ENCODE measurements around the gene NTM.

NTM gene

GRCh38 chr11:131999955-132000354 lies 629.5 kb downstream of the NTM start:
- POLR2A ChIA-PET = no interaction called here
- TF ChIP-seq SUZ12 (IDR thresholded peaks at IDR 0.05) = no peak
- TF ChIP-seq CTBP1 (IDR thresholded peaks at IDR 0.05; ENCODE audit: borderline replicate concordance) = no peak
- TF ChIP-seq L3MBTL2 (conservative IDR thresholded peaks at IDR 0.05) = no peak
- no peak for TF ChIP-seq SP1 (IDR thresholded peaks at IDR 0.05)
- CTCF ChIA-PET = no interaction called here
- DNase-seq (ENCODE audit: extremely low spot score) = no peak

GRCh38 chr11:132005887-132006286 lies 635.5 kb downstream of the NTM start:
- TF ChIP-seq SP1 (IDR thresholded peaks at IDR 0.05) (no peak), FOXM1 (IDR thresholded peaks at IDR 0.05; ENCODE audit: borderline replicate concordance) (no peak), L3MBTL2 (conservative IDR thresholded peaks at IDR 0.05) (no peak), BHLHE40 (IDR thresholded peaks at IDR 0.05; ENCODE audit: borderline replicate concordance) (no peak), SUZ12 (IDR thresholded peaks at IDR 0.05) (no peak), FOXK2 (IDR thresholded peaks at IDR 0.05) (no peak), TARDBP (IDR thresholded peaks at IDR 0.05) (no peak), ARNT (IDR thresholded peaks at IDR 0.05) (no peak), ELF4 (IDR thresholded peaks at IDR 0.05) (no peak), ZNF384 (IDR thresholded peaks at IDR 0.05) (no peak), NFRKB (IDR thresholded peaks at IDR 0.05) (no peak), HDGF (IDR thresholded peaks at IDR 0.05; ENCODE audit: borderline replicate concordance) (no peak)
- TF ChIP-seq, protein P1, sequence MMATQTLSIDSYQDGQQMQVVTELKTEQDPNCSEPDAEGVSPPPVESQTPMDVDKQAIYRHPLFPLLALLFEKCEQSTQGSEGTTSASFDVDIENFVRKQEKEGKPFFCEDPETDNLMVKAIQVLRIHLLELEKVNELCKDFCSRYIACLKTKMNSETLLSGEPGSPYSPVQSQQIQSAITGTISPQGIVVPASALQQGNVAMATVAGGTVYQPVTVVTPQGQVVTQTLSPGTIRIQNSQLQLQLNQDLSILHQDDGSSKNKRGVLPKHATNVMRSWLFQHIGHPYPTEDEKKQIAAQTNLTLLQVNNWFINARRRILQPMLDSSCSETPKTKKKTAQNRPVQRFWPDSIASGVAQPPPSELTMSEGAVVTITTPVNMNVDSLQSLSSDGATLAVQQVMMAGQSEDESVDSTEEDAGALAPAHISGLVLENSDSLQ (IDR thresholded peaks at IDR 0.05) = no peak
- ChIA-PET CTCF (no interaction called here), POLR2A (no interaction called here)
- DNase-seq (ENCODE audit: extremely low spot score) = no peak

DNA sequence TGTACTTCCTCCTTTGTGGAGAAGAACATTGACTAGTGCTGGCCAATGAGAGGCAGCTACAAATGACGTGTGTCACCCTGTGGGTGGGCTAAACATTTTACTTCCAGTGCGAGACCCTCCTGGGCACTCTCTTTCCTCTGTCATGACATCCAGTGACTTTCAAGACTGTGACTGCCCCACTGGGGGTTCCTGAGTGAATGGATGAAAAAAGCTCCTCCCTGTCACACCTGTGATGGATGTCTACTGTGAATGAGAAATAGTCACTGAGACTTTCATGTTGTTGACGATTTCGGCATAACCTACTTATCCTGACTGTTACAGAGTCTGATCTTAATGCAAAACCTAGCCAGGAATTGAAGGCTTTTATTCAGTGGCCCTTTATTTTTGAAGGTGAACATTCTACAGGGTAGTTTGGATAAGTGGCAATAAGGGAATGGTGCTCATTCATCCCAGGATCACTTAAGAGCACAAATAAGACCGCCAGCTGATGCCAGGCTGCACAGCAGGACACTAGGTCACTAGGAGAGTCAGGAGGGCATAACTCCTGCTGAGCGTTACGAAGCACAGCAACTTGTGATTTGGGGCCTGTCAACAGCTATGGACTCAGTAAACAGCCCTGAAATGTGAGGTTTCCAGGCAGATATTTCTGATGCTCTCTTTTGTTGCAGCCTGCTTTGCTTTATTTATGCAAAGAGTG lies 636.6 kb downstream of the NTM start:
- TF ChIP-seq NFRKB (IDR thresholded peaks at IDR 0.05) (no peak), CTBP1 (IDR thresholded peaks at IDR 0.05; ENCODE audit: borderline replicate concordance) (no peak)
- ChIA-PET POLR2A (no interaction called here), CTCF (no interaction called here)
- no peak for DNase-seq (ENCODE audit: extremely low spot score)

DNA sequence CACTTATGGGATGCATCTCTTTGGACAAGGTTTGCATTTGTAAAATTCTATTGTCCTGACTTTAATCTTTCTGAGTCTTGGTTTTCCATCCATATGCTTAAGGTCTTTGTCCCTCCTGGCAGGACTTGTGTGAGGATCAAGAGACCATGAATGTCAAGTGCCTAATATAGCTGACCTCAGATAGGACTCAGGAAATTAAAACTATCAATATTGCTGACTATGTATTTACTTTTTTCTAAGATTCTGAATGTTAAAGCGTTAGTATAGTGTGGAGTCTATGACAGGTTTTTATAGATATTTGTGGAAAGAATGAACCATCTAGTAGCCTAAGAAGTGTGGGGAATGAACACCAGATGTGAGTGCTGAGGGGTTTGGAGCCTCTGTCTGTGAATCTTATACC lies 637.8 kb downstream of the NTM start:
- POLR2A ChIA-PET = no interaction called here
- TF ChIP-seq FOXM1 (IDR thresholded peaks at IDR 0.05; ENCODE audit: borderline replicate concordance) (no peak), ZNF384 (IDR thresholded peaks at IDR 0.05) (no peak), NFRKB (IDR thresholded peaks at IDR 0.05) (no peak), SP1 (IDR thresholded peaks at IDR 0.05) (no peak), BHLHE40 (IDR thresholded peaks at IDR 0.05; ENCODE audit: borderline replicate concordance) (no peak), FOXA1 (IDR thresholded peaks at IDR 0.05) (no peak), FOXK2 (IDR thresholded peaks at IDR 0.05) (no peak), SUZ12 (IDR thresholded peaks at IDR 0.05) (no peak), TARDBP (IDR thresholded peaks at IDR 0.05) (no peak), LEF1 (IDR thresholded peaks at IDR 0.05; ENCODE audit: borderline replicate concordance) (no peak), HDGF (IDR thresholded peaks at IDR 0.05; ENCODE audit: borderline replicate concordance) (no peak), ARNT (IDR thresholded peaks at IDR 0.05) (no peak), ELF4 (IDR thresholded peaks at IDR 0.05) (no peak)
- TF ChIP-seq, protein P1 (IDR thresholded peaks at IDR 0.05) = no peak
- no peak for DNase-seq (ENCODE audit: extremely low spot score)
- CTCF ChIA-PET = no interaction called here

DNA sequence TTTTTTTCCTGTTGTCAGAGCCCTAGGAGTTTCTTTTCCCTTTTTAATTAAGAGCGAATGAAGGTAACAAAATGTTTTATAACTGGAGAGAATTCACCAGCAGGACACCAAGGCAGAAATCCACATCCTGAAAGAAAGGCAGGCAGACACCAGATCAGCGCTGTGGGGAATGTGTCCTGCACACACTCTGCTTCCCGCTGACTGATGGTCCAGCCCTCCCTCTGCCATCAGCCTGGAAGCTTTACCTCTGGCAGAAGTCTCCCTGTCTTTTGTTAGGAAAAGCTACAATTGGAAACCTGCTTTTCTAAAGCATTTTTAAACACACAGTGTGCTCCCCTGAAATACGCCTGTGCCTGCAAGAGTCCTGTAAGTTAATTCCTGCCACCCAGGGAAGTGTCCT lies 638.5 kb downstream of the NTM start:
- ChIA-PET CTCF (interaction anchor here (1.2 kb wide), 1 partner anchor 315 kb away, joined by 3 read pairs; no protein-coding TSS in a partner anchor), POLR2A (no interaction called here)
- no peak for DNase-seq (ENCODE audit: extremely low spot score)
- TF ChIP-seq, protein P1 (IDR thresholded peaks at IDR 0.05) = no peak
- no peak for TF ChIP-seq ELF4 (IDR thresholded peaks at IDR 0.05)
- no peak for TF ChIP-seq ZNF384 (IDR thresholded peaks at IDR 0.05)
- no peak for TF ChIP-seq SUZ12 (IDR thresholded peaks at IDR 0.05)
- TF ChIP-seq FOXM1 (IDR thresholded peaks at IDR 0.05; ENCODE audit: borderline replicate concordance) = no peak
- TF ChIP-seq CTBP1 (IDR thresholded peaks at IDR 0.05; ENCODE audit: borderline replicate concordance) = no peak
- TF ChIP-seq HDGF (IDR thresholded peaks at IDR 0.05; ENCODE audit: borderline replicate concordance) = no peak
- no peak for TF ChIP-seq TARDBP (IDR thresholded peaks at IDR 0.05)
- TF ChIP-seq L3MBTL2 (conservative IDR thresholded peaks at IDR 0.05) = no peak
- no peak for TF ChIP-seq FOXA1 (IDR thresholded peaks at IDR 0.05)
- TF ChIP-seq LEF1 (IDR thresholded peaks at IDR 0.05; ENCODE audit: borderline replicate concordance) = no peak
- no peak for TF ChIP-seq BHLHE40 (IDR thresholded peaks at IDR 0.05; ENCODE audit: borderline replicate concordance)

GRCh38 chr11:132020001-132020400 lies 649.6 kb downstream of the NTM start:
- POLR2A ChIA-PET = no interaction called here
- CTCF ChIA-PET = no interaction called here
- TF ChIP-seq ZNF384 (IDR thresholded peaks at IDR 0.05) (no peak), LEF1 (IDR thresholded peaks at IDR 0.05; ENCODE audit: borderline replicate concordance) (no peak), FOXM1 (IDR thresholded peaks at IDR 0.05; ENCODE audit: borderline replicate concordance) (no peak), SUZ12 (IDR thresholded peaks at IDR 0.05) (no peak), ELF4 (IDR thresholded peaks at IDR 0.05) (no peak), FOXA1 (IDR thresholded peaks at IDR 0.05) (no peak)
- no peak for DNase-seq (ENCODE audit: extremely low spot score)

- DNase-seq (ENCODE audit: extremely low spot score) = no peak
Measured at GRCh38 chr11:132022285-132022684, 651.9 kb downstream of the NTM start.

More at GRCh38 chr11:132022285-132022684, 651.9 kb downstream of the NTM start:
- POLR2A ChIA-PET = no interaction called here
- no peak for TF ChIP-seq ARNT (IDR thresholded peaks at IDR 0.05)
- no peak for TF ChIP-seq FOXA1 (IDR thresholded peaks at IDR 0.05)
- no peak for TF ChIP-seq L3MBTL2 (conservative IDR thresholded peaks at IDR 0.05)
- no peak for TF ChIP-seq CTBP1 (IDR thresholded peaks at IDR 0.05; ENCODE audit: borderline replicate concordance)
- TF ChIP-seq HDGF (IDR thresholded peaks at IDR 0.05; ENCODE audit: borderline replicate concordance) = no peak
- no peak for TF ChIP-seq TARDBP (IDR thresholded peaks at IDR 0.05)
- no peak for TF ChIP-seq SP1 (IDR thresholded peaks at IDR 0.05)
- TF ChIP-seq ELF4 (IDR thresholded peaks at IDR 0.05) = no peak
- no peak for TF ChIP-seq NFRKB (IDR thresholded peaks at IDR 0.05)
- no peak for TF ChIP-seq FOXM1 (IDR thresholded peaks at IDR 0.05; ENCODE audit: borderline replicate concordance)
- TF ChIP-seq BHLHE40 (IDR thresholded peaks at IDR 0.05; ENCODE audit: borderline replicate concordance) = no peak
- no peak for TF ChIP-seq LEF1 (IDR thresholded peaks at IDR 0.05; ENCODE audit: borderline replicate concordance)
- TF ChIP-seq, protein P1 (IDR thresholded peaks at IDR 0.05) = no peak
- TF ChIP-seq ZNF384 (IDR thresholded peaks at IDR 0.05) = no peak
- CTCF ChIA-PET = no interaction called here
